Suprapubic skin (tissue), 4 donors: ENCODE measurements around the gene WRAP53.

Experiments used
- CTCF ChIP-seq, 2 donors: fragments of 200-600 bp in 1 of 2; fragments of 450-650 bp in 1 of 2; sonication (generic) in 1 of 2; IDR thresholded peaks; one replicate each; pipeline ENCODE4 v1.5.1; 2016 to 2019; ENCODE audit warnings: antibody characterized with exemption in 2 of 2, mild to moderate bottlenecking in 1 of 2, moderate library complexity in 1 of 2
- POLR2A ChIP-seq, 2 donors: fragments of 450-650 bp; IDR thresholded peaks; one replicate each; pipeline ENCODE4 v1.6.1; 2017; ENCODE audit warnings: antibody characterized with exemption in 2 of 2, mild to moderate bottlenecking in 2 of 2, moderate library complexity in 2 of 2
- POLR2AphosphoS5 ChIP-seq, 3 donors: sonication (generic); formaldehyde crosslinking; IDR thresholded peaks; one replicate each; pipeline ENCODE4 v1.6.1; 2017; ENCODE audit warnings: antibody characterized with exemption in 3 of 3

GRCh38 chr17:7745748-7746470, 57.6 kb downstream of the WRAP53 start:
- TF ChIP-seq POLR2AphosphoS5 (IDR thresholded peaks at IDR 0.05), result no peak
- TF ChIP-seq CTCF (IDR thresholded peaks at IDR 0.05), result no peak
- TF ChIP-seq POLR2A (IDR thresholded peaks at IDR 0.05), result no peak
